ENCODE measurements around the gene LDLRAD3. TPM values are rescaled to one million over a fixed set of nuclear protein-coding genes. Genes with fewer than 3 reads are reported as not detected.
A peak's percentile ranks its signal among the peaks of the same experiment; 100 is the strongest.

Gene LDLRAD3
- total RNA-seq, 2 experiments from 2014 or later, result 0.22 to 0.59 TPM

DNA sequence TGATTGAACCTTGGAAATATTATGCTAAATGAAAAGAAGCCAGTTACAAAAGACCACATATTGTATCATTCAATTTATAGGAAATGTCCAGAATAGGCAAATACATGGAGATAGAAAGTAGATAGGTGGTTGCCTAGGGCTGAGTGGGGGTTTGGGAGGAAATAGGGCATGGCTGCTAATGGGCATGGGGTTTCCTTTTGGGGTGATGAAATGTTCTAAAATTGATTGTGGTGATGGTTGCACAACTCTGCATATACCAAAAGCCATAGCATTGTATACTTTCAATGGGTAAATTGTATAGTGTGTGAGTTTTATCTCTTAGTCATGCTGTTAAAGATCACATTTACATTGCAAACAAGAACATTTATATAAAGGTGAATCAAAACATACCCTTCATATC, 48.7 kb downstream of the LDLRAD3 start:
- no peaks in the 10 kb centered on the region for H3K36me3 Mint-ChIP-seq (ENCODE audit: low read depth)
- H3K4me1 Mint-ChIP-seq (ENCODE audit: low read depth), result no peaks in the 10 kb centered on the region
- H3K4me3 Mint-ChIP-seq, result no peak overlapping the region
- ChIA-PET POLR2A (no interaction called here), CTCF (no interaction called here)
- intact Hi-C loops (cut with micrococcal nuclease), result no loop called here
- DNase-seq (no peak), ATAC-seq (no peak)
- no peaks in the 10 kb centered on the region for H3K9me3 Mint-ChIP-seq
- TF ChIP-seq, protein P1, sequence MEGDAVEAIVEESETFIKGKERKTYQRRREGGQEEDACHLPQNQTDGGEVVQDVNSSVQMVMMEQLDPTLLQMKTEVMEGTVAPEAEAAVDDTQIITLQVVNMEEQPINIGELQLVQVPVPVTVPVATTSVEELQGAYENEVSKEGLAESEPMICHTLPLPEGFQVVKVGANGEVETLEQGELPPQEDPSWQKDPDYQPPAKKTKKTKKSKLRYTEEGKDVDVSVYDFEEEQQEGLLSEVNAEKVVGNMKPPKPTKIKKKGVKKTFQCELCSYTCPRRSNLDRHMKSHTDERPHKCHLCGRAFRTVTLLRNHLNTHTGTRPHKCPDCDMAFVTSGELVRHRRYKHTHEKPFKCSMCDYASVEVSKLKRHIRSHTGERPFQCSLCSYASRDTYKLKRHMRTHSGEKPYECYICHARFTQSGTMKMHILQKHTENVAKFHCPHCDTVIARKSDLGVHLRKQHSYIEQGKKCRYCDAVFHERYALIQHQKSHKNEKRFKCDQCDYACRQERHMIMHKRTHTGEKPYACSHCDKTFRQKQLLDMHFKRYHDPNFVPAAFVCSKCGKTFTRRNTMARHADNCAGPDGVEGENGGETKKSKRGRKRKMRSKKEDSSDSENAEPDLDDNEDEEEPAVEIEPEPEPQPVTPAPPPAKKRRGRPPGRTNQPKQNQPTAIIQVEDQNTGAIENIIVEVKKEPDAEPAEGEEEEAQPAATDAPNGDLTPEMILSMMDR (IDR thresholded peaks at IDR 0.05), result no peak
- H3K27ac Mint-ChIP-seq, result no peak overlapping the region
- peaks cover 19% of the 10 kb centered on the region for H3K27me3 Mint-ChIP-seq

- Mint-ChIP-seq H3K4me3 (no peak overlapping the region), H3K4me1 (ENCODE audit: low read depth) (no peaks in the 10 kb centered on the region), H3K27me3 (peaks cover 19% of the 10 kb centered on the region), H3K27ac (no peak overlapping the region), H3K36me3 (ENCODE audit: low read depth) (no peaks in the 10 kb centered on the region), H3K9me3 (no peaks in the 10 kb centered on the region)
- TF ChIP-seq, protein P1 (IDR thresholded peaks at IDR 0.05), result no peak
- peak; percentile 39 for DNase-seq
- no peak for ATAC-seq
- intact Hi-C loops (cut with micrococcal nuclease), result no loop called here
- ChIA-PET POLR2A (no interaction called here), CTCF (no interaction called here)
Observed at GRCh38 chr11:35994421-35994820, 50.6 kb downstream of the LDLRAD3 start.

GRCh38 chr11:35995681-35996271, 51.9 kb downstream of the LDLRAD3 start:
- no peaks in the 10 kb centered on the region for H3K4me1 Mint-ChIP-seq (ENCODE audit: low read depth)
- H3K27ac Mint-ChIP-seq, result no peak overlapping the region
- no peak overlapping the region for H3K4me3 Mint-ChIP-seq
- H3K36me3 Mint-ChIP-seq (ENCODE audit: low read depth), result no peaks in the 10 kb centered on the region
- DNase-seq (no peak), ATAC-seq (no peak)
- no peaks in the 10 kb centered on the region for H3K9me3 Mint-ChIP-seq
- TF ChIP-seq, protein P1 (IDR thresholded peaks at IDR 0.05), result no peak
- intact Hi-C loops (cut with micrococcal nuclease), result no loop called here
- ChIA-PET CTCF (no interaction called here), POLR2A (no interaction called here)
- peaks cover 21% of the 10 kb centered on the region for H3K27me3 Mint-ChIP-seq

- H3K9me3 Mint-ChIP-seq, result no peaks in the 10 kb centered on the region
- TF ChIP-seq, protein P1 (IDR thresholded peaks at IDR 0.05), result no peak
- H3K27ac Mint-ChIP-seq, result no peak overlapping the region
- H3K4me3 Mint-ChIP-seq, result no peak overlapping the region
- no peaks in the 10 kb centered on the region for H3K36me3 Mint-ChIP-seq (ENCODE audit: low read depth)
- peaks cover 16% of the 10 kb centered on the region for H3K27me3 Mint-ChIP-seq
- ChIA-PET CTCF (no interaction called here), POLR2A (no interaction called here)
- no peak for ATAC-seq
- no peak for DNase-seq
- no peaks in the 10 kb centered on the region for H3K4me1 Mint-ChIP-seq (ENCODE audit: low read depth)
- intact Hi-C loops (cut with micrococcal nuclease), result no loop called here
Observed at GRCh38 chr11:35997902-35998520, 54.1 kb downstream of the LDLRAD3 start.

GRCh38 chr11:35998634-35999033, 54.8 kb downstream of the LDLRAD3 start:
- H3K36me3 Mint-ChIP-seq (ENCODE audit: low read depth), result no peaks in the 10 kb centered on the region
- POLR2A ChIA-PET, result no interaction called here
- H3K4me1 Mint-ChIP-seq (ENCODE audit: low read depth), result no peaks in the 10 kb centered on the region
- H3K9me3 Mint-ChIP-seq, result no peaks in the 10 kb centered on the region
- intact Hi-C loops (cut with micrococcal nuclease), result no loop called here
- H3K4me3 Mint-ChIP-seq, result no peak overlapping the region
- H3K27me3 Mint-ChIP-seq, result peaks cover 16% of the 10 kb centered on the region
- CTCF ChIA-PET, result no interaction called here
- DNase-seq (no peak), ATAC-seq (no peak)
- no peak overlapping the region for H3K27ac Mint-ChIP-seq
- TF ChIP-seq, protein P1 (IDR thresholded peaks at IDR 0.05), result no peak

Data from activated CD8-positive, alpha-beta T cell treated with anti-CD3 and anti-CD28 coated beads for 36 hours (primary cell).